Urinary bladder (tissue), 2 donors: ENCODE results near the gene ZBTB5. TPM values are rescaled to one million over a fixed set of nuclear protein-coding genes. Genes with fewer than 3 reads are reported as not detected.

Source experiments
- polyA plus RNA-seq: library from polyadenylated mRNA; stranded (reverse); fragments of 200-250 nt; gene quantifications from one replicate; pipeline ENCODE4 v1.2.3, GENCODE V29; 2013
- total RNA-seq: library from RNA; depleted of rRNA; stranded (reverse); fragments of >200 nt; gene quantifications from one replicate; pipeline ENCODE4 v1.2.3, GENCODE V29; 2014
- donor health status: healthy.

ZBTB5 gene
- total and polyA plus RNA-seq, 2 donors, result 8.1 to 14.2 TPM

Other genes with a start within 250 kb of the ZBTB5 start
- gene GRHPR, start 42.8 kb downstream of the ZBTB5 start, total RNA-seq, result 52.2 TPM
- 122 TPM for gene GRHPR, start 42.8 kb downstream of the ZBTB5 start, polyA plus RNA-seq
- gene POLR1E, start 20.5 kb upstream of the ZBTB5 start, total RNA-seq, result 32.4 TPM
- 26.6 TPM for gene POLR1E, start 20.5 kb upstream of the ZBTB5 start, polyA plus RNA-seq
- 9.5 TPM for gene FBXO10, start 110.9 kb upstream of the ZBTB5 start, total RNA-seq
- 5.9 TPM for gene FBXO10, start 110.9 kb upstream of the ZBTB5 start, polyA plus RNA-seq
- 95.4 TPM for gene TOMM5, start 127.1 kb upstream of the ZBTB5 start, total RNA-seq
- gene TOMM5, start 127.1 kb upstream of the ZBTB5 start, polyA plus RNA-seq, result 88.6 TPM
- gene FRMPD1, start 185.5 kb upstream of the ZBTB5 start, total RNA-seq, result 1.1 TPM
- gene FRMPD1, start 185.5 kb upstream of the ZBTB5 start, polyA plus RNA-seq, result 0.03 TPM